PFSK-1 (cell line): ENCODE measurements around the gene PHLPP2.

ENCODE experiments used
- FOXP2 ChIP-seq: optimal IDR thresholded peaks from 2 replicates; pipeline ENCODE3; 2011; ENCODE audit warnings: borderline replicate concordance, control low read depth, inconsistent platforms; ENCODE audit not compliant: insufficient read depth; ENCODE audit errors: extremely low read length, extremely low read depth
- POLR2AphosphoS5 ChIP-seq: IDR thresholded peaks from 2 replicates; pipeline ENCODE4 v1.6.1; 2012; ENCODE audit warnings: low read depth, mild to moderate bottlenecking, control low read depth, low read length, moderate library complexity
- SIN3A ChIP-seq: IDR thresholded peaks from 2 replicates; pipeline ENCODE4 v1.6.1; 2012; ENCODE audit warnings: mild to moderate bottlenecking, low read length, moderate library complexity, borderline replicate concordance; ENCODE audit not compliant: insufficient read depth
- TAF1 ChIP-seq: IDR thresholded peaks from 2 replicates; pipeline ENCODE4 v1.6.1; 2012; ENCODE audit warnings: low read length, control low read depth, borderline replicate concordance; ENCODE audit not compliant: insufficient read depth
- TF ChIP-seq, protein P1 (sequence below), 2 experiments: IDR thresholded peaks; 2 replicates each; pipeline versions ENCODE4 v1.6.1 to v1.8.0; 2011 to 2012; ENCODE audit warnings: low read depth in 2 of 2, low read length in 2 of 2, control low read depth in 1 of 2, inconsistent platforms in 1 of 2, mild to moderate bottlenecking in 1 of 2, moderate library complexity in 1 of 2; ENCODE audit not compliant: insufficient read depth in 1 of 2

Gene PHLPP2

GRCh38 chr16:71721066-71721740 lies 3.3 kb downstream of the PHLPP2 start:
- TF ChIP-seq POLR2AphosphoS5 (no peak), FOXP2 (no peak), TAF1 (no peak), SIN3A (no peak)
- TF ChIP-seq, protein P1, sequence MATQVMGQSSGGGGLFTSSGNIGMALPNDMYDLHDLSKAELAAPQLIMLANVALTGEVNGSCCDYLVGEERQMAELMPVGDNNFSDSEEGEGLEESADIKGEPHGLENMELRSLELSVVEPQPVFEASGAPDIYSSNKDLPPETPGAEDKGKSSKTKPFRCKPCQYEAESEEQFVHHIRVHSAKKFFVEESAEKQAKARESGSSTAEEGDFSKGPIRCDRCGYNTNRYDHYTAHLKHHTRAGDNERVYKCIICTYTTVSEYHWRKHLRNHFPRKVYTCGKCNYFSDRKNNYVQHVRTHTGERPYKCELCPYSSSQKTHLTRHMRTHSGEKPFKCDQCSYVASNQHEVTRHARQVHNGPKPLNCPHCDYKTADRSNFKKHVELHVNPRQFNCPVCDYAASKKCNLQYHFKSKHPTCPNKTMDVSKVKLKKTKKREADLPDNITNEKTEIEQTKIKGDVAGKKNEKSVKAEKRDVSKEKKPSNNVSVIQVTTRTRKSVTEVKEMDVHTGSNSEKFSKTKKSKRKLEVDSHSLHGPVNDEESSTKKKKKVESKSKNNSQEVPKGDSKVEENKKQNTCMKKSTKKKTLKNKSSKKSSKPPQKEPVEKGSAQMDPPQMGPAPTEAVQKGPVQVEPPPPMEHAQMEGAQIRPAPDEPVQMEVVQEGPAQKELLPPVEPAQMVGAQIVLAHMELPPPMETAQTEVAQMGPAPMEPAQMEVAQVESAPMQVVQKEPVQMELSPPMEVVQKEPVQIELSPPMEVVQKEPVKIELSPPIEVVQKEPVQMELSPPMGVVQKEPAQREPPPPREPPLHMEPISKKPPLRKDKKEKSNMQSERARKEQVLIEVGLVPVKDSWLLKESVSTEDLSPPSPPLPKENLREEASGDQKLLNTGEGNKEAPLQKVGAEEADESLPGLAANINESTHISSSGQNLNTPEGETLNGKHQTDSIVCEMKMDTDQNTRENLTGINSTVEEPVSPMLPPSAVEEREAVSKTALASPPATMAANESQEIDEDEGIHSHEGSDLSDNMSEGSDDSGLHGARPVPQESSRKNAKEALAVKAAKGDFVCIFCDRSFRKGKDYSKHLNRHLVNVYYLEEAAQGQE (IDR thresholded peaks at IDR 0.05; ENCODE audit: insufficient read depth in 1 of 2, low read depth in 2 of 2, low read length in 2 of 2), result no peak

DNA sequence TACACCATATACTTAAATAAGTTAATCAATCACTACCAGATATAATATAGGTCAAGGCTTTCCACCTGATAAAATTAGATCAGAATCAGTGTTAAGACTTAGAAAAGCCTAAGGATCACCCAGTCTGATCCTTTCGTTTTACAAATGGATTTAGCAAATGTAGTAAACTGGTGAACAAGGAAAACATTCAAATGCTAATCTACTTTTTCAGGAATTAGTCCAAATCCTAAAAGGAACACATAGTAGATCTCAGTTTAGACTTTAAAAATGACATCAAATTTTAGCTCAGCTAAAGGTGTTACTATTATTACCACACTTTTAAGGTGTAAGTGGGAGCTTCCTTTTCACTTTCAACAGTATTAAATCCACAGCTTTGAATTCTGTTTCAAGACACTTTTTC lies 12.0 kb downstream of the PHLPP2 start:
- no peak for TF ChIP-seq POLR2AphosphoS5
- TF ChIP-seq FOXP2, result no peak
- TF ChIP-seq, protein P1 (IDR thresholded peaks at IDR 0.05; ENCODE audit: insufficient read depth in 1 of 2, low read depth in 2 of 2, low read length in 2 of 2), result no peak
- TF ChIP-seq SIN3A, result no peak
- no peak for TF ChIP-seq TAF1

- TF ChIP-seq TAF1 (no peak), POLR2AphosphoS5 (no peak), SIN3A (no peak), FOXP2 (no peak)
- TF ChIP-seq, protein P1 (IDR thresholded peaks at IDR 0.05; ENCODE audit: insufficient read depth in 1 of 2, low read depth in 2 of 2, low read length in 2 of 2), result no peak
Measured at GRCh38 chr16:71711789-71712188, 12.7 kb downstream of the PHLPP2 start.

GRCh38 chr16:71709229-71709781 lies 15.2 kb downstream of the PHLPP2 start:
- TF ChIP-seq SIN3A, result no peak
- TF ChIP-seq, protein P1 (IDR thresholded peaks at IDR 0.05; ENCODE audit: insufficient read depth in 1 of 2, low read depth in 2 of 2, low read length in 2 of 2), result no peak
- no peak for TF ChIP-seq POLR2AphosphoS5
- TF ChIP-seq TAF1, result no peak
- TF ChIP-seq FOXP2, result no peak
